ENCODE measurements around the gene SMTNL1.
A peak's percentile ranks its signal among the peaks of the same experiment; 100 is the strongest.

Gene SMTNL1

GRCh38 chr11:57516061-57516443, 21.3 kb upstream of the SMTNL1 start:
- no peak for DNase-seq (ENCODE audit: low read depth)

GRCh38 chr11:57521116-57521515, 16.3 kb upstream of the SMTNL1 start:
- DNase-seq (ENCODE audit: low read depth): no peak
- H3K4me3 ChIP-seq (ENCODE audit: low read depth, low read length): no peak overlapping the region
- no peak for TF ChIP-seq CTCF (IDR thresholded peaks at IDR 0.05; ENCODE audit: control insufficient read depth, extremely low read depth, insufficient read depth)

More at GRCh38 chr11:57516061-57516443, 21.3 kb upstream of the SMTNL1 start:
- no peak for TF ChIP-seq CTCF (IDR thresholded peaks at IDR 0.05; ENCODE audit: control insufficient read depth, extremely low read depth, insufficient read depth)
- peak overlapping the region; percentile 87 for H3K4me3 ChIP-seq (ENCODE audit: low read depth, low read length)

GRCh38 chr11:57523419-57523818, 14.0 kb upstream of the SMTNL1 start:
- no peak for DNase-seq (ENCODE audit: low read depth)
- H3K4me3 ChIP-seq (ENCODE audit: low read depth, low read length): no peak overlapping the region
- no peak for TF ChIP-seq CTCF (IDR thresholded peaks at IDR 0.05; ENCODE audit: control insufficient read depth, extremely low read depth, insufficient read depth)

GRCh38 chr11:57527056-57527631, 10.3 kb upstream of the SMTNL1 start:
- TF ChIP-seq CTCF (IDR thresholded peaks at IDR 0.05; ENCODE audit: control insufficient read depth, extremely low read depth, insufficient read depth): peak; percentile 96
- no peak for DNase-seq (ENCODE audit: low read depth)
- no peak overlapping the region for H3K4me3 ChIP-seq (ENCODE audit: low read depth, low read length)

GRCh38 chr11:57529012-57529411, 8.4 kb upstream of the SMTNL1 start:
- no peak for DNase-seq (ENCODE audit: low read depth)
- TF ChIP-seq CTCF (IDR thresholded peaks at IDR 0.05; ENCODE audit: control insufficient read depth, extremely low read depth, insufficient read depth): no peak
- no peak overlapping the region; the same call in 1 of the 2 replicates for H3K4me3 ChIP-seq (ENCODE audit: low read depth, low read length)

GRCh38 chr11:57530215-57530595, 7.2 kb upstream of the SMTNL1 start:
- TF ChIP-seq CTCF (IDR thresholded peaks at IDR 0.05; ENCODE audit: control insufficient read depth, extremely low read depth, insufficient read depth): no peak
- no peak for DNase-seq (ENCODE audit: low read depth)
- peak overlapping the region; percentile 98 for H3K4me3 ChIP-seq (ENCODE audit: low read depth, low read length)

Measured in LNCaP clone FGC (cell line).